GM21360 (cell line): Measurements from ENCODE around the gene NFIL3.
A peak's percentile ranks its signal among the peaks of the same experiment; 100 is the strongest.
"Not testable (repeated sequence)": the region's sequence is repeated elsewhere in the genome, so short reads cannot be mapped to it uniquely, and the experiment has no call there.

Experiments used
- ATAC-seq: cut with Tn5 transposase; IDR thresholded peaks from one replicate; pipeline ENCODE4 v1.9.1; 2021; ENCODE audit warnings: mild to moderate bottlenecking, moderate library complexity; ENCODE audit not compliant: unreplicated experiment

NFIL3 gene, protein sequence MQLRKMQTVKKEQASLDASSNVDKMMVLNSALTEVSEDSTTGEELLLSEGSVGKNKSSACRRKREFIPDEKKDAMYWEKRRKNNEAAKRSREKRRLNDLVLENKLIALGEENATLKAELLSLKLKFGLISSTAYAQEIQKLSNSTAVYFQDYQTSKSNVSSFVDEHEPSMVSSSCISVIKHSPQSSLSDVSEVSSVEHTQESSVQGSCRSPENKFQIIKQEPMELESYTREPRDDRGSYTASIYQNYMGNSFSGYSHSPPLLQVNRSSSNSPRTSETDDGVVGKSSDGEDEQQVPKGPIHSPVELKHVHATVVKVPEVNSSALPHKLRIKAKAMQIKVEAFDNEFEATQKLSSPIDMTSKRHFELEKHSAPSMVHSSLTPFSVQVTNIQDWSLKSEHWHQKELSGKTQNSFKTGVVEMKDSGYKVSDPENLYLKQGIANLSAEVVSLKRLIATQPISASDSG

DNA sequence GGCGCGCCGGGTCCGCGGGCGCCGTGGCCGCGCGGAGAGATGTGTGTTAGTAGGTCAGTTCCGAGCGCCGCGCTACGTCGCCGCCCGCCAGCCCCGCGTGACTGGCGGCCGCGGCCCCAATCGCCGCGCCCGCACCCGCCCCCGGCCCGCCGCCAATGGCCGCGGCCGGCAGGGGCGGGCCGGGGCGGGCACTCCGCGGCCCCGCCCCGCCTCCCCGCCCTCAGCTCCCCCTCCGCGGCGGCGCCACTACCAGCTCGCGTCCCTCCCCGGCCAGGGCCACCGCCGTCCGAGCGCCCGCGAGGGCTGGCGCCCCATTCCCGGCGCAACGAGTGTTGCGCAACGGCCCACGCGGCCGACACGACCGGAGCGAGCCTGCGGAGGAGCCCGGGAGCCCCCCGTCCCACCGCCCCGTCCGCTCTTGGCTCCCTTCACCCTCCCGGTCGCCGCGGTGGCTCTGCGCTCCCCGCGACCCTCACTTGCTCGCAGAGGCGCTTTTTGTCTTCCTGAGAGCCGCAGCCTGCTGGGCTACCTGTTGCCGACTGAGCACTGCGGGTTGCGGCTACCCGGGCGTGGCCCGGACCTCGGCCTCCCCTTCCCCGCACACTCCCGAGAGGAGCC, at the start of gene NFIL3:
NFIL3 (minus strand) TSS at position 48 of the 618 bp plus-strand sequence. CDS start 13,098 bp downstream, outside the sequence.
- peak; percentile 79 for ATAC-seq

DNA sequence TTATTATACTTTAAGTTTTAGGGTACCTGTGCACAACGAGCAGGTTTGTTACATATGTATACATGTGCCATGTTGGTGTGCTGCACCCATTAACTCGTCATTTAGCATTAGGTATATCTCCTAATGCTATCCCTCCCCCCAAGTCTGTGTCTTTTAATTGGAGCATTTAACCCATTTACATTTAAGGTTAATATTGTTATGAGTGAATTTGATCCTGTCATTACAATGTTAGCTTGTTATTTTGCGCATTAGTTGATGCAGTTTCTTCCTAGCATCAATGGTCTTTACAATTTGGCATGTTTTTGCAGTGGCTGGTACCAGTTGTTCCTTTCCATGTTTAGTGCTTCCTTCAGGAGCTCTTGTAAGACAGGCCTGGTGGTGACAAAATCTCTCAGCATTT, 47.9 kb upstream of the NFIL3 start:
- ATAC-seq, result not testable (repeated sequence)

DNA sequence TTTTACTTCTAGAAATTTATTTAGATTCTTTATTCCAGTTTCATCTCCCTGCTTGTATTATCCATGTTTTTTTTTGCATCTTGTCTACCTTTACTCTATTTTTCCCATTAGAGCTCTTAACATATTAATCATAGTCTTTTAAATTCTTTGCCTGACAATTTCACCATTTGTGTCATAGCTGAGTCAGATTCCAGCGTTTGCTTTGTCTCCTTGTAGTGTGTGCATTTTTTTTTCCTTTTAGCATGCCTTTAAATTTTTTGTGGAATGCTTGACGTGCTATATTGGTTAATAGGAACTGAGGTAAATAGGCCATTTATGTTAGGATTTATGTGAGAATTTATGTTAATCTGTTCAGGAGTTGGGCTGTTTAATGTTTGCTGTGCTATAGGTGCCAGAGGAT, 41.8 kb upstream of the NFIL3 start:
- no peak for ATAC-seq

DNA sequence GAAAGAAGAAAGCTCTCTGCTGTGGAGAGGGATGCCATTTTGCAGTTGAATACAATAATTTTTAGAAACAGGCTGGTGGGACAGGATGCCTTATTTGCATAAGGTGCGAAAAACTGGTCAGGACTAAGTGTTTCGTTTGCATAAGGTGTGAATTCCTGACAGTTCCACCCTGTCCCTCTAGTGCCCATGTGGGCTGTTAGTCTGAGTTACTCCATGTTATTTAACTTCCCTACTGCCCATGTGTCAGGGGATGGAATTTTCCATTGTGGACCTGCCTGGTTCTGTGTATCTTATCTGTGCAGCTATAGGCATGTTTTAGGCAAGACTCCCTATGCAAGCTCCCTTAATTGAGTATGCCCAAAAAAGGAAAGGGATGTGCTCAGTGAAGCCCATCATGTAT, 35.3 kb upstream of the NFIL3 start:
- ATAC-seq, result no peak

DNA sequence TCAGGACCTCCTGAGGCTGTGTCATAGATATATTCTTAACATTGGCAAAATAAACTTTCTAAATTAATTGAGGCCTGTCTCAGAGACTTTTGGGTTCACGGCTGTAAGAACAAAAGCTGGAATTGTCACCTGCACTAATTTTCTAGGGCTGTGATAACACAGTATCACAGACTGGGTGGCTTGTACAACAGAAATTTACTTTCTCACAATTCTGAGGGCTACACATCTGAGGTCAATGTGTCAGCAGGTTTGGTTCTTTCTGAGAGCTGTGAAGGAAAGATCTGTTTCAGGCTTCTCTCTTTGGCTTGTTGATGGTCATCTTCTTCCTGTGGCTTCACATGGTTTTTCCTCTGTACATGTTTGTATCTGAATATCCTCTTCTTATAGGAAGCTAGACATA, 29.2 kb upstream of the NFIL3 start:
- no peak for ATAC-seq

DNA sequence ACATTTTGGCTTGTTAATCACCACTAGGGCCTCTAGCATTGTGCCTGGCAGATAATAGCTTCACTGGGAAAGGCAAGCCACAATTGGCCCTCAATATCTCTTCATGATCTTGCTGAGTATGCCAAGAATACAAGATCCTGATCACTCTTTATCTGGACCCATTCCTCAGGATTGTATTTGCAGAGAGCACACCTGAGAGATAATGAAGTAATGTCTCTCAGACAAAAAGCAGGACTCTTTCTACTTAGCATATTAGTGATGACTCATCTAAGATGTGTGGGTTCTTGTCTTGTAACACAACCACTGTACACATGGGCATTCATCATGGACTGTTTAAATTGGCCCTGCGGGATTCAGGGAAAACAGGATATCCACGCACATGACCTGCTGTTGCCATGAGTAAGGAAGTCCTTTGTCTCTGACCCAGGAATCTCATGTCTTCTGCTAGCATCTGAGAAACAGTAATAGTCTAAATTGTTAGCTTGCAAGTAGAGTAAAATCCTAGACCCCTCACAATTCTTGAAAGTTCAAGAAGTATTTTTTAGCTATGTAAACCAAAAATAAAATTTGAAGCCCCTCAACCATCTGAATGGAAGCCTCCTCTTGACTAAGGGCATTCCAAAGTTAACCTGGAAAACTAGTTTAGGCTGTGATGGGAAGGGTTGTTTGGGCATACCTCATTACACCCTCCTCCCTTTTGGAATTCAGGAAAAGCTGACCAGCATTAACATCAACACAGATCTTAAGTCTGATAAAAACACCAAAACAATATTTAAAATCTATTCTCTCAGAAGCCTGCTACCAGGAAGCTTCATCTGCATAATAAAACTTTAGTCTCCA, 28.0 kb upstream of the NFIL3 start:
- ATAC-seq, result no peak

DNA sequence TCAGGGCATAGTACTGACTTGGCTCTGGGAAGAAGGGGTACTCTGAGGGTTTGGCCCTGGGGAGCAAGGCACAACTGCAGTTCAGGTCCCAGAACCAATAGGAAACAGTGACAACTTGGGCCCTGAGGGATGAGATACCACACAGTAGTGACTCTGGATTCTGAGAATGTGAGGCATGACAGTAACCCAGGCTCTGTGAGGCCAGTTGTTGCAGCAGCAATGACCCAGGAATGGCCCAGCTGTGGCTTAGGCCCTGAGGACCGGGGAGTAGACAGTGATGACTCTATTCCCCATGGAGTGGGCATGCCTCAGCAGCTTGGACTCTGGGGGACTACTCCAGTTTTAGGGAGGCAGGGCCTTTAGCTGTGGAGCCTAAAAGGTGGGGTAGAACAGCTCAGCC, 21.5 kb upstream of the NFIL3 start:
- no peak for ATAC-seq

DNA sequence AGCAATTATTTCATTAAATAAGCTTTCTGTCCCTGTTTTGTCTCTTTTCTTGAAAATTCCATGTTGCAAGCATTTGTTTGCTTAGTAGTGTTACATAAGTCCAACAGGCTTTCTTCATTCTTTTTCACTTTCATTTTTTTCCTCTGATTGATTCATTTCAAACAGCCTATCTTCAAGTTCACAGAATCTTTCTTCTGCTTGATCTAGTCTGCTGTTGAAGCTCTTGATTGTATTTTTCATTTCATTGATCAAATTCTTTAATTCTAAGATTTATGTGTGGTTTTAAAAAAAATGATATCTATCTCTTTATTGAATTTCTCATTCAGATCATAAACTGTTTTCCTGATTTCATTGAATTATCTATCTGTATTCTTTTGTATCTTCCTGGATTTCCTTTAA, 20.4 kb upstream of the NFIL3 start:
- ATAC-seq, result no peak

DNA sequence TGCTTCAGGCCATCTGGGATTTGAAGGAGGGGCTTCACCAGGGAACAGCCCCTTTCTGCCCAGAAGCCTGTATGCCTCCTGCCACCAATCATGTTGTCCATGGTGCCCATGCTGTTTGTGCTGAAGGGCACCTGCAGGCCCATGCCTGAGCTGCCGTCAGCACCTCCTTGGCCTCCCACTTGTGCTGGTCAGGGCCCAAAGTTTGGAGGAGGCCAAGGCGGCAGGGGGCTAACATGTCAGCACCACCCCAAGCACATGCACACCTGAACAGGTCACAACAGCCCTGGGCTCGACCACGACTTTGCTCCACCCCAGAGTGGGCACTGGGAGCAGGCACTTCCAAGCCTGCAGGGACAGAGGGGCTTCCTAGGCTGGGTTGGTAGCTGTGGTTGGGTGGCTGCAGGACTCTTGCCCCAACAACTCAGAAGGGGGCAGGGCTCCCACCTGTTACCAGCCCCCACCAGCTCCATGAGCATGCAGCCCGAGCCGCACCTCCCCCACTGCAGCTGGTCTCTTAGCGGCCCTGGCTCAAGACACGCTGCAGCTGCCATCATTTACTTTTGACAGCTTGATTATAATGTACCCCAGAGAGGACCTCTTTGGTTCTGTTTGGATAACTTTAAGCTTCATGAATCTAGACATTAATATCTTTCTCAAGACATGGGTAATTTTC, 19.8 kb upstream of the NFIL3 start:
- ATAC-seq, result no peak

DNA sequence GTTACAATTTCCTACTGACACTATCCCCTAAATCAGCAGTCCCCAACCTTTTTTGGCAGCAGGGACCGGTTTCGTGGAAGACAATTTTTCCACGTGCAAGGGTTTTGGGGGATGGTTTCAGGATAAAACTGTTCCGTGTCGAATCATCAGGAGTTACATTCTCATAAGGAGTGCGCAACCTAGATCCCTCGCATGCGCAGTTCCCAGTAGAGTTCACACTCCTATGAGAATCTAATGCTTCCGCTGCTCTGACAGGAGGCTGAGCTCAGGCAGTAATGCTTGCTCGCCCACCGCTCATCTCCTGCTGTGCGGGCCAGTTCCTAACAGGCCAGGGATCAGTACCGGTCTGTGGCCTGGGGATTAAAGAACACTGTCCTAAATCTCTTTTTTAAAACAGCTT, 13.2 kb upstream of the NFIL3 start:
- no peak for ATAC-seq

DNA sequence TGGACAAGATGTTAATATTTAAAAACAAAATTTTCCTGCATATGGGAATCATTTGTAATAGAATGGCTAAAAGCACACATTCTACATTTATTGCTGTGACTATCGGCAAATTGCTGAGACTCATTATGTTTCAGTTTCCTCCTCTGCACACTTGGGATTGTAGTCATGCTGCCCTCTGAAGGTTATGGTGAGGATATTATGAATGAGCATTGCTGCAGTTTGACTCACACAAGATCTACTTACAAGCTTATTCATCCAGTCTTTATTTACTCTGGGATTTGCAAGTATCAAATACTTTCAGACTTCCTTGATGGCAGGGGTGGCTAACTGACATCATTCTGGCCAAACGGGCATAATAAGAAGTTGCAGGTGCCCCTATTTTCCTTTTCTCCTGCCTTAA, 9.5 kb upstream of the NFIL3 start:
- no peak for ATAC-seq

DNA sequence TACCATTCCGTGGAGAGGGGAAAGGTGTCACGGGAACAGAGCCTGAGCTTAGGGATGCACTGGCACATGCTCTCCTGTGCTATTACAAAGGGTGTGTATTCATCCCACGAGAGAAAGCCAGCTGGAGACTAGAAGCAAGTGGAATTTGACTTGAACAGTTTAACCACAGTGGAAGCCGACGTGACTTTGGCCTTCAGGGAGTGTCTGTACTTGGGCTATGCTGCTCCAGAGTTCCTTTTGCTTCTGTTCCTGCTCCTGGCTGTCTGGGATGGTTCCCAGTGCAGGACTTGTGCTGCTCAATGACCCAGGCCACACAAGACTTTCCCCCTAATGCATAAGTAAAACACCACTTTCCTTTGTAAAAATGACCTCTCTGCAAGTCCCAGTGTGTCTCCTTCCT, 7.9 kb upstream of the NFIL3 start:
- ATAC-seq, result no peak

DNA sequence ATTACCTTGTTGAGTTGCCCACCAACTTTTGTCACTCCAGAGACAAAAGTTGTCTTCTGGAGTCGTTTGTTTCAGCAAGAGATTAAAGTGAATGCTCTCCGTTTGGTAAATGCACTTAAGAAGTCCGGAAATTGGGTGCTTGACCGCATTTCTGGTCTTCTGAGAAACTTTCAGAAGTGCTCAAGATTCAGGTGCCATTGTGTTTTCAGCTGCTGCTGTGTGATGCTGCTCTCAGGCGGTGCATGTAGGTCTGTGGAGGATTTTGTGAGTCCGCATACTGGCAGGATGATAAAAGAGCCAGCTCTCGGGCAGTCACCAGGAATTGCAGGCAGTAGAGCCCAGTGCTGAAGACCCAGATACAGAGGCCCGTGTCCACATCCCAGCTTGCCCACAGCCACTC, 5.9 kb upstream of the NFIL3 start:
- ATAC-seq, result no peak

DNA sequence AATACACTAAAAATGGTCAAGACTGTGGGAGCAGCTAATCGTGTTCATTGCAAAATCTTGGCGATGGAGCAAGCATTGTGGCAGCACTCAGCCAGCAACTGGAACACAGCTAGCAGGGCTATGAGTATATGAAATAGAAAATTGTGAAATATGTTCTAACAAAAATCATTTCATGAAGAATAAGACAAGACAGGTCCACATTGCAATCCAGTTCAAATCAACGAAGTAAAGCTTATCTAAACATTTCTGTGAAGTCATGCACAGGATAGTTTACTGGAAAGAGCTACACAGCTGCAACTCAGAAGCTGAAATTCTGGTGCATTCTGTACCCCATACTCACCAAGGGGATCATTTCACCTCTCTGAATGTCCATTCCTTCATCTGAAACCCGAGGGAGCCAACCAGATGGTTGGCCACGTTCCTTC, 5.3 kb upstream of the NFIL3 start:
- no peak for ATAC-seq

DNA sequence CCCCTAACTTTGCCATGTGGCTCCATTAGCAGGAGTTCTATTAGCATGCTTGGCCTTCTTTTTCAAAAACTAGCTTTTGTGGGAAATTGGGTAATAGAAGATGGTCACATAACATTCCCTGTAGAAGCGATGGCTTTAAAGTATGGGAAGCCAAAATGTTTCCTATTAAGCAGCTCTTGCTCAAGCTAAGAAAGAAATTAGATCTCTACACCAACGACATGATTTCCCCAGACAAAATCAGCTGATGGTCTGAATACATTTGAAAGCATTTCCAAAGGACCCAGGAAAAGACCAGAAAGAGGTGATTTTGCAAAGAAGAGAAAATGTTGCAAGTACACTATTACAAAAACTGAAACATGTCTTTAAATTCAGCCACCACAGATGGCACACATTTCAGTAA, 4.8 kb upstream of the NFIL3 start:
- ATAC-seq, result no peak

DNA sequence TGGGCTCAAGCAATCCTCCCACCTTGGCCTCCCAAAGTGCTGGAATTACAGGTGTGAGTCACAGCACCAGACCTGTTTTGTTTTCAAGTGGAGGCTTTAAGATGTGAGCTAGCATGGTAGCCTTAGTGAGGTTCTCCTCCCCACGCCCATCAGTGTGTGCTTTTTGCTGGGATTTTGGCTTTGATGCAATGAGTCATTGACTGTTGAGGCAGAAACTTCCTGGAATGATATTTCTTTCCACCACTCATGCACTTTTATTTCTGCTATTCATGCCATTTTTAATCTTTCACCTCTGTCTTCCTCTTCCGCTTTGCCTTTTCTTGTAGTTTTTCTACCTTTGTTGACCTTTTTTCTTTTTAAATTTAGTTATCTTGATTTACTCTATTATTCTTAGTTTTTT, 4.2 kb upstream of the NFIL3 start:
- no peak for ATAC-seq

DNA sequence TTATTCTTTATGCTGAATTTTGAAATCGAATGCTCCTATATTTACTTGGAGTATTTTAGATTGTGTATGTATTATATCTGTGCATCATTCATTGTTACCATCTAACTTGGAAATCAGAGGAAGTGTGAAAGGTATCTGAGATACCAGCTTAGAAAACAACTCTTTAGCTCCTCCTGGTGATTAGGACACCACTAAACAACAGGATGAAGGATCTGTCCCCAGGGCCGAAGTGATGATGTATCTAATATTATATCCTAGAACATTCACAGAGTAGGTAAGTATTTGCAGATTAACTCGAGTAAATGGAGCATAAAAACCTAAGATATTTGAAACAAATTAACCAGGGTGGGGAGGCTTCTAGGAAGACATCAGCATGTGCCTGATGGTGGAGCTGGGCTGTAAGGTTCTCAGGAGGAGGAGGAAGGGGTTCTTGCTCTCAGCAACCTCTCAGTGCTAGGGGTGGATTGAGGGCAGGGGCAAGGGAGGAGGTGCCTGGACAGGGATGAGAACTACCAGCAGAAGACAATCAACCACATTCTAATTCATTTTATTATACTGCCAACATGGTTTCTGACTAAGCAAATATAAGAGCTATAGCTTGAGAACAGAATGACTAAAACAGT, 2.6 kb upstream of the NFIL3 start:
- ATAC-seq, result no peak

DNA sequence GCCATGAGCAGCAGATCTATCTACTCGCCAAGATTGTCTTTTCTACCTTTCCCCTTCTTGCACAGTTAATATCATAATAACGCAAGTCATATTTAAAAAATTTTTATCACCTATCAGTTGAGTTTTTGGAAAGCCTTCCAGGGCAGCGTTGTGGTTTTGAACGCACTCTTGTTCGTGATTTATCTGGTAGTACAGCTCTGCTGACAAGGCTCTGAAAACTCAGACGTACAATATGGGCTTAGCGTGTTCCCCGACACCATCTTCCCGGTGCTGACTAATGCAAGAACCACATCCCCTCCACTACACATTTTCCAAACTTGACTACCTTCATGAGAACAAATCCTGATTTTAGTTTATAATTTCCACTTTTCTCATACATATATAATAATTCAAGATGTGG, 1.6 kb upstream of the NFIL3 start:
- no peak for ATAC-seq

DNA sequence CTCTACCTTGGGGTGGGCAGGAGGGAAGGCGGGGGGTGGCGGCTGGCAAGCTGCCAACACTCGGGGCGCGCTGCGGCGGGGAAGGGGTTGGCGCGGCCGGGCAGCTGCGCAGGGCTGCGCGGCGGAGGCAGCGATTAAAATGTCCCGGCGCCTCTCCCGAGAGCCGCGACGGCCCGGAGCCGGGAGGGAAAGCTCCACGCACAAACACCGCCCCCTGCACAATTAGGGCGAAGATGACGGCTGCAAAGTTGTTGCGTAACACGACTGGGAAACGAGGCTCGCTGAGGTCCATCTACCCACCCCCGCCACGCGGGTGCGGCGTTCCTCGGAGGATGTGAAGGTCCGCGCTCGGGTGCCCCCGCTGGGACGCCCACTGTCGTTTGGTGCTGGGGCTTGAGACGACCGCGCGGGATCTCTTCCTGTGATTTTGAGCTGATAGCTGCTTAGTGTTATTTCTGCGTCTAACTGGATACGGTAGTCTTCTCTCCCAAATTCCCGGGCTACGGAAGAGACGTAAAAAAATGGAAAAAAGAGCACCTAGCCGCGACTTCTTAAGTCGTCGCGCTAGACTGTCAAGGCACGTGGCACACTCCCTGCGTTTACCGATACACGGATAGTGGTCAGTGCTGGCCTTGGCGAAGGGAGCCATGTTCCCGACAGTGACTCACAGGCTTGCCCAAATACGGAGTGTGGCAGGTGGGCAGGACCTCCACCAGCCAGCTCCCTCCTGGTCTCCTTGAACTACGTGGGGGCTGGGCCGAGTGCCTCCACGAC, 958 bp upstream of the NFIL3 start:
- ATAC-seq, result no peak
